Bronchus fibroblast of lung (primary cell): ENCODE measurements around the gene ZNF44. TPM values are rescaled to one million over a fixed set of nuclear protein-coding genes. Genes with fewer than 3 reads are reported as not detected.

ENCODE experiments used
- total RNA-seq: library from RNA; depleted of rRNA; stranded (reverse); fragments of >200 nt; gene quantifications from 2 replicates; pipeline ENCODE4 v1.2.3, GENCODE V29; 2015

The ZNF44 gene
- total RNA-seq = 2.4 and 3.1 TPM in 2 replicates

DNA sequence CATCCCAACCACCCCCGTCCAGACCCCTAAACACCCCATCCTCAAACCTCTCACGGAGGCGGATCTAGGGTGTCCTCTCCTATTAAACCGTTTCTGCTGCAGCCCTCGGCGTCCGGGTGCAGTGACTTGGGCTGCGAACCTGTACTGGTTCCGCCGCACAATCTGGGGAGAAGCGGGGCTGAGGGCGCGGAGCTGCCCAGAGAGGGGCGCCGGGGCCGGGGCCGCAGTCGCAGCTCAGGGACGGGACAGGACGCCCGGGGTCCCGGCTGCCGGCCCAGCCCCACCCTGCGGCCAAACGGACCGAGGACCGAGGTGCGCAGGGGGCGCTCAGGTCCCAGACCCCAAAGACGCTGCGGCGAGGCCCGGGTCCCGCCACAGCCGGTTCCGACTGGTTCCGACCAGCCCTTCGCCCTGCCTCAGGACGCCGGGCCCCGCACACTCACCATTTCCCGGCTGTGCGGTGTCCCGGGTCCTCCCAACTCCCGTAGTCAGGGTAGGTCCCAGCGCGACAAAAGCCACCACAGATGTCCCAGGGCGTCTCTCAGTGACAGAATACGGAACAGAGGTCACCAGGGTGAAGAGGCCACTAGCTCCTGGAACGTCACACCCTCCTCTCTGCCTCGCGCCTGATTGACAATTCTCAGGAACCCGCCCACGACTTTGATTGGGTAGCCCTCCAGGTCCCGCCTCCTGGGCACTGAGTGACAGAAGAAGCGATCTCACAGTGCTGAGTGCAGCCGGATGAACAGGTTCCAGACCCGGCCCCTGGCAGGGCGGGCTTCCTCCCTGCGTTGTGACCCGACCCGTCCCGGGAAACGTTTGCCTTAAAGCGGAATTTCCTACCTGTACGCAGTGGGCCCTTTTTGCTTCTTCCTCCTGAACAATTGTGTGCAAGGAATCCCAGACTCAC lies at the start of gene ZNF44:
ZNF44 (minus strand) TSS at position 635 of the 910 bp plus-strand sequence; CDS start at position 446, 189 bp downstream.

DNA sequence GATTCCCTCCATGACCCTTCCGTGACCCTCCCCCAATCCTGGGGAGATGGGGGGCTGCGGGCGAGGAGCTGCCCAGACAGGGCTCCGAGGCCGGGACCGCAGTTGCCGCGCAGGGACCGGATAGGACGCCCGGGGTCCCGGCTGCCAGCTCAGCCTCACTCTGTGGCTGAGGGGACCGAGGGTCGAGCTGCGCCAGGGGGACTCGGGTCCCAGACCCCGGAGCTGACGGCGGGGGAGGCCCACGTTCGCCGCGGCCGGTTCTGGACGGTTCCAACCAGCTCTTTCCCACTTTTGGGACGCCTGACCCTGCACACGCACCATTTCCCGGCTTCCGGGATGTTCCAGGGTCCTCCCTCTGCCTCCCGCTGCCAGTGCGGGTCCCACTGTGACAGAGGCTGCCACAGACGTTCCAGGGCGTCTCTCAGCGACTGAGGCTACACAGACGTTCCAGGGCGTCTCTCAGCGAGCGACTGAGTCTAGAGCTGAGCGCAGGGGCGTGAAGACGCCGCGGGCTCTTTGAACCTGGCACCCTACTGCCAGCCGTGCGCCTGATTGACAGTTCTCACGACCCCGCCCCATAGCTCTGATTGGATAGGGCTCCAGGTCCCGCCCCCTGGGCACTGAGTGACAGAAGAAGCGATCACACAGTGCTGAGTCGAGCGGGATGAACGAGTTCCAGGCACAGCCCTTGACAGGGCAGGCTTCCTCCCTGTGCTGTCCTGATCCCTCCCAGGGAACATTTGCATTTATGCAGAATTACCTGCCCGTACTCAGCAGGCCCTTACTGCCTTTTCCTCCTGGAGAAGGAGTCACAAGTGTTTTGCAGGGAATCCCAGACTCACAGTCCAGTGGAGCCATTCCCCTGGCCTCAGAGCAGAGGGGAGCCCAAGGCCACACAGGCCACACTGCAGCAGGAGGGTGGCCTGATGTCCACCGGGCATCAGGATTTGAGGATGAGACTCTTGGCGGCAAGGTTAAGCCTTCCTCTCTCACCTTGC lies 38.8 kb upstream of the ZNF44 start, which contains the start of gene ZNF563:
ZNF563 (minus strand) TSS at position 472 of the 998 bp plus-strand sequence; CDS start at position 321, 151 bp downstream.

Other genes with a start within 250 kb of the ZNF44 start
- gene ZNF878, start 241.9 kb downstream of the ZNF44 start, total RNA-seq = 0.15 and 0.17 TPM in 2 replicates
- 2.4 and 2.7 TPM in 2 replicates for gene ZNF844, start 230.2 kb downstream of the ZNF44 start, total RNA-seq
- gene ZNF20, start 154.5 kb downstream of the ZNF44 start, total RNA-seq = 2.5 and 3.4 TPM in 2 replicates
- 3.7 TPM in 2 replicates for gene ZNF625, start 138.1 kb downstream of the ZNF44 start, total RNA-seq
- gene ZNF136, start 131.8 kb downstream of the ZNF44 start, total RNA-seq = 1.5 and 2.2 TPM in 2 replicates
- 1.5 and 2.4 TPM in 2 replicates for gene ZNF563, start 38.8 kb upstream of the ZNF44 start, total RNA-seq
- 1.0 and 1.8 TPM in 2 replicates for gene ZNF442, start 70.8 kb upstream of the ZNF44 start, total RNA-seq
- gene ZNF799, start 106.4 kb upstream of the ZNF44 start, total RNA-seq = 1.0 and 1.3 TPM in 2 replicates
- 0.89 and 1.0 TPM in 2 replicates for gene ZNF443, start 146.1 kb upstream of the ZNF44 start, total RNA-seq
- gene ZNF709, start 189.9 kb upstream of the ZNF44 start, total RNA-seq = 1.2 and 1.8 TPM in 2 replicates